DOHH2 (cell line): ENCODE data around the gene BHLHE23.

Experiments used
- H3F3A ChIP-seq: fragments of 200-600 bp; sonication (generic), shearing (Covaris generic); 2 replicates; pipeline ENCODE4 v1.6.0; 2016; ENCODE audit warnings: antibody characterized with exemption, mild to moderate bottlenecking; ENCODE audit not compliant: control insufficient read depth, insufficient read depth
- H3K27ac ChIP-seq: fragments of 200-600 bp; sonication (generic); 2 replicates; pipeline ENCODE4 v1.5.1; 2014; ENCODE audit warnings: low read depth, mild to moderate bottlenecking, low read length, moderate library complexity
- H3K27me3 ChIP-seq: fragments of 200-600 bp; sonication (generic); 2 replicates; pipeline ENCODE4 v1.6.1; 2014; ENCODE audit warnings: mild to moderate bottlenecking, low read length, mixed read lengths; ENCODE audit not compliant: control insufficient read depth
- H3K36me3 ChIP-seq: fragments of 200-600 bp; sonication (generic); 2 replicates; pipeline ENCODE4 v1.6.1; 2014; ENCODE audit warnings: mild to moderate bottlenecking, low read length, moderate library complexity, mixed read lengths; ENCODE audit not compliant: control insufficient read depth
- H3K4me1 ChIP-seq: fragments of 200-600 bp; sonication (generic); 2 replicates; pipeline ENCODE4 v1.6.1; 2014; ENCODE audit warnings: mild to moderate bottlenecking, low read length, mixed read lengths; ENCODE audit not compliant: control insufficient read depth
- H3K4me2 ChIP-seq: fragments of 200-600 bp; sonication (generic); 2 replicates; pipeline ENCODE4 v1.6.0; 2014; ENCODE audit warnings: mild to moderate bottlenecking, low read length, moderate library complexity
- H3K4me3 ChIP-seq: fragments of 200-600 bp; sonication (generic); 2 replicates; pipeline ENCODE4 v1.5.1; 2014; ENCODE audit warnings: mild to moderate bottlenecking, low read length, mixed read lengths
- H3K79me2 ChIP-seq: fragments of 200-600 bp; sonication (generic); 2 replicates; pipeline ENCODE4 v1.6.1; 2014; ENCODE audit warnings: mild to moderate bottlenecking, low read length, mixed read lengths; ENCODE audit not compliant: control insufficient read depth
- H3K9me2 ChIP-seq: fragments of 200-600 bp; sonication (generic); replicated peaks from 2 replicates; pipeline ENCODE4 v1.6.1; 2014; ENCODE audit warnings: mild to moderate bottlenecking, low read length, mixed read lengths; ENCODE audit not compliant: control insufficient read depth
- H3K9me3 ChIP-seq: fragments of 200-600 bp; sonication (generic); 2 replicates; pipeline ENCODE4 v1.6.1; 2014; ENCODE audit warnings: antibody characterized with exemption, low read length, mixed read lengths; ENCODE audit not compliant: control insufficient read depth, insufficient read depth
- H4K20me1 ChIP-seq: fragments of 200-600 bp; sonication (generic); 2 replicates; pipeline ENCODE4 v1.6.0; 2014; ENCODE audit warnings: low read depth, mild to moderate bottlenecking, antibody characterized with exemption, low read length, moderate library complexity; ENCODE audit not compliant: control insufficient read depth, insufficient read depth
- CTCF ChIP-seq: fragments of 200-600 bp; sonication (generic); IDR thresholded peaks from one replicate; pipeline ENCODE4 v1.5.1; 2014; ENCODE audit warnings: antibody characterized with exemption, mild to moderate bottlenecking, low read depth, low read length; ENCODE audit not compliant: poor library complexity, severe bottlenecking
- EZH2phosphoT487 ChIP-seq: fragments of 200-600 bp; sonication (generic); IDR thresholded peaks from 2 replicates; pipeline ENCODE4 v1.6.1; 2017; ENCODE audit warnings: borderline replicate concordance, mild to moderate bottlenecking, antibody characterized with exemption, low read length, moderate library complexity, mixed read lengths

BHLHE23 gene

GRCh38 chr20:63047267-63047666 is 40.5 kb upstream of the BHLHE23 start:
- Histone ChIP-seq H3K27me3 (no peaks in the 10 kb centered on the region), H3K9me2 (no peaks in the 10 kb centered on the region)
- TF ChIP-seq EZH2phosphoT487 (no peak), CTCF (no peak)

GRCh38 chr20:63046841-63047240 is 40.1 kb upstream of the BHLHE23 start:
- peaks cover 7% of the 10 kb centered on the region; the same call in 1 of the 2 replicates for H3K9me3 ChIP-seq
- H4K20me1 ChIP-seq, result no peaks in the 10 kb centered on the region
- H3K4me2 ChIP-seq, result no peak overlapping the region
- no peaks in the 10 kb centered on the region for H3K36me3 ChIP-seq
- no peak overlapping the region for H3K4me3 ChIP-seq
- no peaks in the 10 kb centered on the region for H3K79me2 ChIP-seq
- no peak for TF ChIP-seq CTCF
- TF ChIP-seq EZH2phosphoT487, result no peak
- no peaks in the 10 kb centered on the region for H3K9me2 ChIP-seq
- no peak overlapping the region for H3K27ac ChIP-seq
- H3K27me3 ChIP-seq, result no peaks in the 10 kb centered on the region
- peaks cover 14% of the 10 kb centered on the region for H3K4me1 ChIP-seq
- H3F3A ChIP-seq, result no peaks in the 10 kb centered on the region

More at GRCh38 chr20:63047267-63047666, 40.5 kb upstream of the BHLHE23 start:
- Histone ChIP-seq H3K4me1 (peaks cover 10% of the 10 kb centered on the region), H3K36me3 (no peaks in the 10 kb centered on the region), H3K9me3 (peaks cover 7% of the 10 kb centered on the region; the same call in 1 of the 2 replicates), H4K20me1 (no peaks in the 10 kb centered on the region), H3K4me3 (no peak overlapping the region), H3F3A (no peaks in the 10 kb centered on the region), H3K4me2 (no peak overlapping the region), H3K79me2 (no peaks in the 10 kb centered on the region), H3K27ac (no peak overlapping the region)

- no peaks in the 10 kb centered on the region for H3F3A ChIP-seq
- peaks cover 7% of the 10 kb centered on the region; the same call in 1 of the 2 replicates for H3K9me3 ChIP-seq
- no peaks in the 10 kb centered on the region for H4K20me1 ChIP-seq
- H3K9me2 ChIP-seq, result no peaks in the 10 kb centered on the region
- no peaks in the 10 kb centered on the region; the same call in 1 of the 2 replicates for H3K27me3 ChIP-seq
- no peak for TF ChIP-seq EZH2phosphoT487
- no peak for TF ChIP-seq CTCF
- H3K4me1 ChIP-seq, result peaks cover 16% of the 10 kb centered on the region
- H3K36me3 ChIP-seq, result no peaks in the 10 kb centered on the region
- no peak overlapping the region for H3K27ac ChIP-seq
- H3K79me2 ChIP-seq, result no peaks in the 10 kb centered on the region
- no peak overlapping the region for H3K4me3 ChIP-seq
- H3K4me2 ChIP-seq, result no peak overlapping the region
These were observed 39.2 kb upstream of the BHLHE23 start for GRCh38 chr20:63045991-63046390.
